ENCODE measurements around the gene SLC15A1. TPM values are rescaled to one million over a fixed set of nuclear protein-coding genes. Genes with fewer than 3 reads are reported as not detected.
"Not testable (repeated sequence)": the region's sequence is repeated elsewhere in the genome, so short reads cannot be mapped to it uniquely, and the experiment has no call there.

The SLC15A1 gene
- polyA plus RNA-seq, 3 donors, result 8.1 to 12.6 (median 9.2) TPM

- DNase-seq, result no peak
Measured at GRCh38 chr13:98755729-98756128, 3.3 kb upstream of the SLC15A1 start.

- DNase-seq, result no peak
Measured at GRCh38 chr13:98755116-98755515, 2.6 kb upstream of the SLC15A1 start.

GRCh38 chr13:98754468-98754867 is 2.0 kb upstream of the SLC15A1 start:
- DNase-seq, result not testable (repeated sequence)

GRCh38 chr13:98751861-98752466 is 508 bp downstream of the SLC15A1 start:
- no peak for DNase-seq

GRCh38 chr13:98751367-98751782 is 1.1 kb downstream of the SLC15A1 start:
- DNase-seq, result peak; percentile 62

GRCh38 chr13:98749501-98749900 is 3.0 kb downstream of the SLC15A1 start:
- no peak for DNase-seq

GRCh38 chr13:98746968-98747367 is 5.5 kb downstream of the SLC15A1 start:
- no peak for DNase-seq

GRCh38 chr13:98743377-98743776 is 9.1 kb downstream of the SLC15A1 start:
- DNase-seq, result no peak

GRCh38 chr13:98742961-98743360 is 9.5 kb downstream of the SLC15A1 start:
- no peak for DNase-seq

GRCh38 chr13:98741741-98742435 is 10.6 kb downstream of the SLC15A1 start:
- DNase-seq, result no peak

- no peak for DNase-seq
Measured at GRCh38 chr13:98740131-98740530, 12.3 kb downstream of the SLC15A1 start.

- no peak for DNase-seq
Measured at GRCh38 chr13:98738993-98739392, 13.5 kb downstream of the SLC15A1 start.

GRCh38 chr13:98738213-98738612 is 14.3 kb downstream of the SLC15A1 start:
- no peak for DNase-seq

GRCh38 chr13:98731925-98732324 is 20.5 kb downstream of the SLC15A1 start:
- DNase-seq, result no peak

- no peak for DNase-seq
Measured at GRCh38 chr13:98731038-98731437, 21.4 kb downstream of the SLC15A1 start.

- DNase-seq, result no peak
Measured at GRCh38 chr13:98730441-98730840, 22.0 kb downstream of the SLC15A1 start.

- DNase-seq, result no peak
Measured at GRCh38 chr13:98729658-98730057, 22.8 kb downstream of the SLC15A1 start.

GRCh38 chr13:98722958-98723357 is 29.5 kb downstream of the SLC15A1 start:
- no peak for DNase-seq

GRCh38 chr13:98721825-98722510 is 30.5 kb downstream of the SLC15A1 start:
- no peak for DNase-seq

GRCh38 chr13:98719527-98720250 is 32.8 kb downstream of the SLC15A1 start:
- no peak for DNase-seq

- no peak for DNase-seq
Measured at GRCh38 chr13:98717891-98718290, 34.6 kb downstream of the SLC15A1 start.

GRCh38 chr13:98717256-98717655 is 35.2 kb downstream of the SLC15A1 start:
- DNase-seq, result no peak

Measured in renal pelvis (tissue), 4 donors.